SH-SY5Y (cell line): ENCODE results near the gene TAS2R16.

Experiments
- GATA2 ChIP-seq: IDR thresholded peaks from 2 replicates; pipeline ENCODE4 v1.6.1; 2011; ENCODE audit warnings: mild to moderate bottlenecking, low read depth, low read length
- GATA3 ChIP-seq: IDR thresholded peaks from 2 replicates; pipeline ENCODE4 v1.6.1; 2011; ENCODE audit warnings: low read depth, mild to moderate bottlenecking, low read length, moderate library complexity

- no peak for TF ChIP-seq GATA3
- TF ChIP-seq GATA2 = no peak
These were observed 45.6 kb upstream of the TAS2R16 start for GRCh38 chr7:123041101-123041500.
